ENCODE measurements around the gene FANCC. TPM values are rescaled to one million over a fixed set of nuclear protein-coding genes. Genes with fewer than 3 reads are reported as not detected.
A peak's percentile ranks its signal among the peaks of the same experiment; 100 is the strongest.

Gene FANCC
- total and polyA plus RNA-seq, 11 donors, result 2.4 to 6.2 (median 4.2) TPM

DNA sequence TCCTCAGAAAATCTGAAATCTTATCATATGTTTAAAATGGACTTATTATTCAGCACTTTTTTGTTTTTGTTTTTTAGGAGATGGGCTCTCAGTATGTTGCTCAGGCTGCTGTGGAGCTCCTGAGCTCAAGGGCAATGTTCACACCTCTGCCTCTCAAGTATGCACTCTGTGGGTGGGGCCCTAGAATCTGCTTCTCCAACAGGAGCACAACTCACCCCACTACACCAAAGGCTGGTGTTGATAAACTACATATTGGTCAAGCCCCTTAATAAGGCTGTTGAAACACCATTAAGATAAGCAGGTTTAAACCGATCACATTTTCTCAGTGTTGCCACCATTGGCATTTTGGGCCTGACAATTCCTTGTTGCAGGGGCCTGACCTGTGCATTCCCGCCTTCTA lies 131.6 kb downstream of the FANCC start:
- Histone ChIP-seq H3K4me3 (no peak overlapping the region), H3K36me3 (no peaks in the 10 kb centered on the region), H3K4me1 (peaks cover 0 to 26% (median 19%) of the 10 kb centered on the region in 12 donors), H3K27me3 (no peaks in the 10 kb centered on the region), H3K9me3 (no peaks in the 10 kb centered on the region), H3K27ac (no peak overlapping the region)
- no peak for DNase-seq
- 96 to 100% (median 98%) methylated on average over 2 of the region's 2 CpGs for WGBS, 4 donors
- no peak for ATAC-seq
- intact Hi-C loops (cut with DNase I), result no loop called here
- TF ChIP-seq, protein P1, sequence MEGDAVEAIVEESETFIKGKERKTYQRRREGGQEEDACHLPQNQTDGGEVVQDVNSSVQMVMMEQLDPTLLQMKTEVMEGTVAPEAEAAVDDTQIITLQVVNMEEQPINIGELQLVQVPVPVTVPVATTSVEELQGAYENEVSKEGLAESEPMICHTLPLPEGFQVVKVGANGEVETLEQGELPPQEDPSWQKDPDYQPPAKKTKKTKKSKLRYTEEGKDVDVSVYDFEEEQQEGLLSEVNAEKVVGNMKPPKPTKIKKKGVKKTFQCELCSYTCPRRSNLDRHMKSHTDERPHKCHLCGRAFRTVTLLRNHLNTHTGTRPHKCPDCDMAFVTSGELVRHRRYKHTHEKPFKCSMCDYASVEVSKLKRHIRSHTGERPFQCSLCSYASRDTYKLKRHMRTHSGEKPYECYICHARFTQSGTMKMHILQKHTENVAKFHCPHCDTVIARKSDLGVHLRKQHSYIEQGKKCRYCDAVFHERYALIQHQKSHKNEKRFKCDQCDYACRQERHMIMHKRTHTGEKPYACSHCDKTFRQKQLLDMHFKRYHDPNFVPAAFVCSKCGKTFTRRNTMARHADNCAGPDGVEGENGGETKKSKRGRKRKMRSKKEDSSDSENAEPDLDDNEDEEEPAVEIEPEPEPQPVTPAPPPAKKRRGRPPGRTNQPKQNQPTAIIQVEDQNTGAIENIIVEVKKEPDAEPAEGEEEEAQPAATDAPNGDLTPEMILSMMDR (IDR thresholded peaks at IDR 0.05), result no peak
- no peak for TF ChIP-seq POLR2A (IDR thresholded peaks at IDR 0.05)

DNA sequence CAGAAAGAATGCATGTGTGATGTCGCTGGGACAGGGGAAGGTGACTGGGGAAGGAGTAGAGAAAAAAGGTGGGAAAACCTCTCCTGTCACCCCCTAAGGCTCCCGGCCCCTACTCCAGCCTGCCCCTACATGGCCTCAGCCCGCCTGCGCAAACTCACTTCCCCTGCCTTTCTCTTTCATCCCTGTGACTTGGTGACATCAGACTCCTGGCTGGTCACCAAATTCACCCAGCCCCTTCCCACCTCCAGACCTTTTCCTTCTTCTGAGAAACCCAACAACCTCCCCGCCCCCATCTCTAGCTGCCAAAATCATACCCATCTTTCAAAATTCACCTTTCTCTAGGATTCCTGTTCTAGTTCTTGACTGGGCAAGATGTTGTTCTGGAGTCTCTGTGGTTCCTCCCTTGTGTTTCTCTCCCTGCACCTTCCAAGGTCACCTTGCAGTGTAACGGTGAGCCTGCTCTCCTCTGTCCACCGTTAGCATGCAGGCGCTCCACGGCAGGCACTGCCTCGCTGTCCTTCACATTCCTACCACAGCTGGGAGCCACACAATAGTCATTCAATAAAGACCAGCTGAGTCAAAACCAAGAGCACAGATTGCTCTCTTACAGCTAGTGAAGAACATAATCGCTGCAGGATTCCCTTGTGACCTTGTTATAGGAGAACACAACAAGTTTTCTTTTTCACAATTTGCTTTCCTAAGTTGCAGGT lies 134.5 kb downstream of the FANCC start:
- Histone ChIP-seq H3K36me3 (no peaks in the 10 kb centered on the region), H3K27ac (no peak overlapping the region), H3K4me3 (no peak overlapping the region), H3K9me3 (no peaks in the 10 kb centered on the region), H3K27me3 (no peaks in the 10 kb centered on the region), H3K4me1 (peaks cover 0 to 3% (median under 1%) of the 10 kb centered on the region in 12 donors)
- 62 to 75% (median 73%) methylated on average over 11 of the region's 11 CpGs for WGBS, 4 donors
- no peak for TF ChIP-seq POLR2A (IDR thresholded peaks at IDR 0.05)
- TF ChIP-seq, protein P1 (IDR thresholded peaks at IDR 0.05), result peak in 10 of 12 donors; percentile 17 to 48 (median 35)
- intact Hi-C loops (cut with DNase I), result no loop called here
- DNase-seq, result no peak
- ATAC-seq, result peak; percentile 78 to 89 (median 86)

DNA sequence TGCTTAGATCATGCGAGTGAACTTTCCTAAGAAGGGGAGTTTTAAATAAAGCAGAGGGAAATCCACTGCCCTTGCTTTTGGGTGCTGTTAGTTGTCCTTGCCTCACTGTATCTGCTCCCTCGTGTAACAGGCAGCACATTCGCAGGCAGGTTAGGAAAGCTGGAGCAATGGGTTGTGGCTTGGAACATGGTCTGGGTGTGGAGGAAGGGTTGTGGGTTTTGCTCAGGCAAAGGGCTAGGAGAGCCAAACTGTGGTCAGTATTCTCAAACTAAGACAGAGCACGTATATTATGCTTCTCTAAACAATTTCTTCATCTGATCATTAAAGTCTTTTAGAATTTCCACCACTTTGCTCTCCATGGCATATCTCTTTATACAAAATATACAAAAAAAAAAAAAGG lies 135.7 kb downstream of the FANCC start:
- intact Hi-C loops (cut with DNase I), result no loop called here
- Histone ChIP-seq H3K4me1 (no peaks in the 10 kb centered on the region), H3K27ac (no peak overlapping the region), H3K4me3 (no peak overlapping the region), H3K36me3 (no peaks in the 10 kb centered on the region), H3K27me3 (no peaks in the 10 kb centered on the region), H3K9me3 (no peaks in the 10 kb centered on the region)
- DNase-seq (no peak), ATAC-seq (no peak)
- TF ChIP-seq, protein P1 (IDR thresholded peaks at IDR 0.05), result no peak
- TF ChIP-seq POLR2A (IDR thresholded peaks at IDR 0.05), result no peak
- WGBS, 4 donors, result 91 to 99% (median 96%) methylated on average over 4 of the region's 4 CpGs

DNA sequence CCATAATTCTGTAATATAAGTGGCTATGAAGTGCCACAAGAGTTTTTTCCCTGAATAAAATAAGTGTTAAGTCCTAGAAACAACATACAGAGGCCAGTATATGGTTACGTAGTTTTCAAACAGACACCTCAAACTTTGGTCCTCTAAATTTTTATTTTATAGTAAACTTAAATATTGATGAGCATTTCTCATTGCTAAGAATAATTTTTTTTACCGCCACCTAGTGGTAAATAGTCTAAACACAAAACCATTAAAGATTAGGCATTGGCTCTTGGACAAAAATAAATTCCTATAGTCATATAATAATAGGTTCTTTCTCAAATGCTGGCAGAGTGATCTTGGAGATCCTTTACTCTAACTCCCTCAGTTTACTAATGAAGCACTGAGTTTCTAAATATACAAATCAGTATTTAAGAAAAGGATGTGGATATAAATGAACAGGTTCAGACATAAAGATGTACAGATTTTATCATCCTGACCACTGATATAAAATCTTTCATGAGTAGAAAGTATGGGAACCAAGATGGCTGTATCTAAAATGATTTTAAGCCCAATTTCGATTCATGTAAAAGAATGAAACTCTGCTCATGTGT lies 136.2 kb downstream of the FANCC start:
- Histone ChIP-seq H3K4me3 (no peak overlapping the region), H3K4me1 (no peaks in the 10 kb centered on the region), H3K27me3 (no peaks in the 10 kb centered on the region), H3K36me3 (no peaks in the 10 kb centered on the region), H3K9me3 (no peaks in the 10 kb centered on the region), H3K27ac (no peak overlapping the region)
- 80 to 87% (median 83%) methylated on average over 3 of the region's 3 CpGs for WGBS, 4 donors
- DNase-seq (no peak), ATAC-seq (no peak)
- intact Hi-C loops (cut with DNase I), result no loop called here
- TF ChIP-seq, protein P1 (IDR thresholded peaks at IDR 0.05), result peak; percentile 30 to 61 (median 49)
- no peak for TF ChIP-seq POLR2A (IDR thresholded peaks at IDR 0.05)
